Measurements from ENCODE around the gene COPS9. TPM values are rescaled to one million over a fixed set of nuclear protein-coding genes. Genes with fewer than 3 reads are reported as not detected.

Gene COPS9
- total and polyA plus RNA-seq, 8 donors = 62.4 to 146 (median 90.9) TPM

DNA sequence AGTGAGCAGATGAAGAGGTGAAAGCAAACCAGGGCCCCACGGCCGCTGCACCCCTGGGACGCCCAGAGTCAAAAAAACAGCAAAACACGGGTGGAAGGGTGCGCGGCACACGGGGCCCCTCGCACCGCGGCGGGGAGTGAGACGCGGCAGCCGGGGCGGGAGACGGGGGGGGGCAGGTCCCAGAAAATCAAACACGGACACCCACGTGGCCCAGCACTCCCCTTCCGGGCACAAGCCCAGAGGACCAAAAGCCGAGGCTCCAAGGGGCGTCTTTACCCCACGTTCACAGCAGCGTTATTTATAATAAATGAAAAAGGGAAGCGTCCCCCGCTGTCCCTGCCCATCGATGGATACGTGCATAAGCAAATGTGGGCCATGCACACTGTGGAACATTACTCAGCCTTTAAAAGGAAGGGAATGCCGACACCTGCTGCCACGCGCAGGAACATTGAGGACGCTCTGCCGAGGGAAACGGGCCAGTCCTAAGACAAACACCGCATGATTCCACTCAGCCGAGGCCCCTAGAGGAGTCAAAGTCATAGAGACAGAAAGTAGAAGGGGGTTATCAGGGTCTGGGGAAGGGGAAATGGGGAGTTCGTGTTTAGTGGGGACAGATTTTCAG is 677 bp upstream of the COPS9 start:
- H3K36me3 ChIP-seq = peaks cover 0 to 21% of the 10 kb centered on the region in 2 donors
- TF ChIP-seq, protein P1, sequence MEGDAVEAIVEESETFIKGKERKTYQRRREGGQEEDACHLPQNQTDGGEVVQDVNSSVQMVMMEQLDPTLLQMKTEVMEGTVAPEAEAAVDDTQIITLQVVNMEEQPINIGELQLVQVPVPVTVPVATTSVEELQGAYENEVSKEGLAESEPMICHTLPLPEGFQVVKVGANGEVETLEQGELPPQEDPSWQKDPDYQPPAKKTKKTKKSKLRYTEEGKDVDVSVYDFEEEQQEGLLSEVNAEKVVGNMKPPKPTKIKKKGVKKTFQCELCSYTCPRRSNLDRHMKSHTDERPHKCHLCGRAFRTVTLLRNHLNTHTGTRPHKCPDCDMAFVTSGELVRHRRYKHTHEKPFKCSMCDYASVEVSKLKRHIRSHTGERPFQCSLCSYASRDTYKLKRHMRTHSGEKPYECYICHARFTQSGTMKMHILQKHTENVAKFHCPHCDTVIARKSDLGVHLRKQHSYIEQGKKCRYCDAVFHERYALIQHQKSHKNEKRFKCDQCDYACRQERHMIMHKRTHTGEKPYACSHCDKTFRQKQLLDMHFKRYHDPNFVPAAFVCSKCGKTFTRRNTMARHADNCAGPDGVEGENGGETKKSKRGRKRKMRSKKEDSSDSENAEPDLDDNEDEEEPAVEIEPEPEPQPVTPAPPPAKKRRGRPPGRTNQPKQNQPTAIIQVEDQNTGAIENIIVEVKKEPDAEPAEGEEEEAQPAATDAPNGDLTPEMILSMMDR (IDR thresholded peaks at IDR 0.05) = no peak
- no peaks in the 10 kb centered on the region for H3K9me3 ChIP-seq
- H3K27ac ChIP-seq = peak overlapping the region in 1 of 2 donors; percentile 45
- ATAC-seq = peak; percentile 42
- H3K4me1 ChIP-seq = peaks cover 6 to 22% of the 10 kb centered on the region in 2 donors
- peaks cover 0 to 33% of the 10 kb centered on the region in 2 donors for H3K27me3 ChIP-seq
- intact Hi-C loops (cut with DNase I) = no loop called here
- H3K4me3 ChIP-seq = peak overlapping the region; percentile 74 to 100
- peak in 1 of 4 donors; percentile 73 for DNase-seq

DNA sequence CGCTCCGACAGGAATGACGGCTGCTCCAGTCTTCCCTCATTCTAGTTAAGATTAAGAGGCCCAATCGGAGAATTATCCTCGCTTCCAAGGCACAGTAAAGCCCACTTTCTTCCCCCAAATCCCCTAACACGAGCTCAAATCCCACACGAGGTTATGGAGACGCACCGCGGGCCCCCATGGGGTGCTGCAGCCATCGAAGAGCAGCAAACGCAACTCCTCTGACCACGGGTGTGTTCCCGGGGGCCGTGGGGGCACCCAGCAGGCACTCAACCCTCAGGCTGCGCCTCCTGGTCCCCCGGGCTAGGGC is 446 bp downstream of the COPS9 start:
- ATAC-seq = no peak
- intact Hi-C loops (cut with DNase I) = no loop called here
- H3K4me3 ChIP-seq = peak overlapping the region; percentile 74 to 100

DNA sequence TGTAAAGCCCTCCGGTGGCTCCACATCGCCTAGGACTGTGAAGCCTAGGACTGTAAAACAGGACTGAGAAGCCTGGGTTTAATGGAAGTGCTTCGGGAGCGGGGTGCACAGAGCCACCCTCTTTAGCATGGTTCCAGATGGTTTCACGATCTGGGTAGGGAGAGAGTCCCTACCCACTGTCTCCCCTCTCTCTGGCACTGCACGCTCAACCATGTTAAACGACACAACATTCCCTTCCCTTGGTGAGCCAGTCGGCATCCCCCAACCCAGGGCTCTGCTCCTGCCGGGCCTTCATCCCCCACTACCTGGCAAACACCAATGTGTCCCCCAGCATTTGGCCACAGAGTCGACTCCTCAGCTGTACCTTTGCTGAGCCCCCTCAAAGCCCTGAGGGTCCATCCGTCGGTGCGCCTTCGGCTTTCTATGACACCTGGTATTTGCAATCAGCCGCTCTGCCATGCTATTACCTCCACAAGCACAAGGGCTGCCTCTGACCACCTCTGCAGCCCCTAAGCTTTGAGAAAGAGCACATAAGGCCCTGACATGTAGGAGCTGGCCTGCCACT is 1.1 kb downstream of the COPS9 start:
- no peak for ATAC-seq
- intact Hi-C loops (cut with DNase I) = no loop called here
- Histone ChIP-seq H3K27me3 (peaks cover 0 to 15% of the 10 kb centered on the region in 2 donors), H3K9me3 (no peaks in the 10 kb centered on the region), H3K36me3 (peaks cover 0 to 38% of the 10 kb centered on the region in 2 donors), H3K4me1 (peaks cover 6 to 22% of the 10 kb centered on the region in 2 donors), H3K4me3 (peak overlapping the region; percentile 74 to 100), H3K27ac (no peak overlapping the region)
- TF ChIP-seq, protein P1 (IDR thresholded peaks at IDR 0.05) = no peak
- DNase-seq = peak in 1 of 4 donors; percentile 52

More for the DNA sequence above, 446 bp downstream of the COPS9 start:
- peak overlapping the region in 1 of 2 donors; percentile 45 for H3K27ac ChIP-seq
- no peaks in the 10 kb centered on the region for H3K9me3 ChIP-seq
- H3K4me1 ChIP-seq = peaks cover 6 to 22% of the 10 kb centered on the region in 2 donors
- TF ChIP-seq, protein P1 (IDR thresholded peaks at IDR 0.05) = no peak
- peaks cover 0 to 21% of the 10 kb centered on the region in 2 donors for H3K27me3 ChIP-seq
- no peak for DNase-seq
- H3K36me3 ChIP-seq = peaks cover 0 to 32% of the 10 kb centered on the region in 2 donors

DNA sequence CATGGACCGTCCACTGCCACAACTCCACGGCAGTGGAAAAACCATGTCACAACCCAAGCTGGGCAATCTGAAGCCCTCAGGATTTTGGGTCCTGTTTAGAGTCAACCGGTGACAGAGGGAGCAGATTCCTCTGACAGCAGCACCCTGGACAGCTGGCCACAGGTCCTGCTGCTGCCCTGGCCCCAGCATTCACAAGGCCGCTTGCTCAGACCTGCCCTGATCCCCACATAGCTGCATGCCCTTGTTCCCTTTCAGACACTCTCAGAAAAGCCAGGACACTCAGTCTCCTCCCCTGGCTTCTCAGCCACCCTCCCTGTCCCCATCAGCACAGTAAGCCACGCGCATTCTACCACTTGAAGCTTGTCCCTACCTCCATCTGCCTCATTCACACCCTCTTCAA is 1.6 kb downstream of the COPS9 start:
- Histone ChIP-seq H3K9me3 (no peaks in the 10 kb centered on the region), H3K4me3 (no peak overlapping the region), H3K27me3 (peaks cover 0 to 10% of the 10 kb centered on the region in 2 donors), H3K36me3 (peaks cover 0 to 44% of the 10 kb centered on the region in 2 donors), H3K27ac (no peak overlapping the region), H3K4me1 (peaks cover 6 to 22% of the 10 kb centered on the region in 2 donors)
- ATAC-seq (no peak), DNase-seq (peak in 1 of 4 donors; percentile 36)
- TF ChIP-seq, protein P1 (IDR thresholded peaks at IDR 0.05) = no peak
- intact Hi-C loops (cut with DNase I) = no loop called here

DNA sequence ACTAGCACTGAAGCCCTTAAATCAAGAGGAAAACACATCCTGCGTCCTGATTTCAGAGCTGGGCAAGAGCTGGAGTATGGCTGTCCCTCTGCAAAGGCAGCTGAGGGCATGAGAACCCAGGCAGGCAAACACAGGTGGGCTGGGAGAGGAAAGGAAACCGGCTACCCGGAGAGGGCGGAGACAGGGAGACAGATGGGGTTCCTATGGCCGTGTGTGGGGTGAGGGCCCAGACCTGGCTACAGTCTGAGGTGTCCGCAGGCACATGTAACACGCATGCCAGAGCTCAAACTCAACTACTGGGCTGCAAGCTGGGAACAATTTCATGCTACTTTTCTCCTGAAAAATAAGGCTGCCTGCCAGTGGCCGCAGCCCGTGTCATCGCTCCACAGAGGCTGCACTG is 2.7 kb downstream of the COPS9 start:
- ATAC-seq (no peak), DNase-seq (peak in 2 of 4 donors; percentile 20 to 23)
- Histone ChIP-seq H3K4me3 (no peak overlapping the region), H3K27me3 (peaks cover 0 to 10% of the 10 kb centered on the region in 2 donors), H3K9me3 (no peaks in the 10 kb centered on the region), H3K36me3 (peaks cover 0 to 55% of the 10 kb centered on the region in 2 donors), H3K4me1 (peaks cover 6 to 22% of the 10 kb centered on the region in 2 donors), H3K27ac (no peak overlapping the region)
- TF ChIP-seq, protein P1 (IDR thresholded peaks at IDR 0.05) = no peak
- intact Hi-C loops (cut with DNase I) = no loop called here

Measured in left lung (tissue), 10 donors.